GM18858 (cell line): ENCODE measurements around the gene RFESD.
"Not testable (repeated sequence)": the region's sequence is repeated elsewhere in the genome, so short reads cannot be mapped to it uniquely, and the experiment has no call there.

Source experiments
- ATAC-seq: cut with Tn5 transposase; IDR thresholded peaks from one replicate; pipeline ENCODE4 v1.9.1; 2021; ENCODE audit not compliant: unreplicated experiment

Gene RFESD

GRCh38 chr5:95706196-95706595 is 59.6 kb downstream of the RFESD start:
- not testable (repeated sequence) for ATAC-seq

- ATAC-seq = no peak
Measured at GRCh38 chr5:95707055-95707454, 60.5 kb downstream of the RFESD start.
